GM10248 (cell line): ENCODE measurements around the gene AFG1L.

Experiments used
- CTCF ChIA-PET: fragments of 300-600 bp; sonication (Branson Sonifier 250); formaldehyde crosslinking; extraction: SDS; loops from one replicate; lab custom pipeline; 2021; ENCODE audit warnings: antibody characterized with exemption; lab: Yijun Ruan, JAX
- POLR2A ChIA-PET: fragments of 350-650 bp; sonication (Branson Sonifier 250); formaldehyde crosslinking; extraction: SDS; loops from one replicate; lab custom pipeline; 2020; ENCODE audit warnings: antibody characterized with exemption; lab: Yijun Ruan, JAX
- DNase-seq: peaks from one replicate; pipeline ENCODE4 v3.0.0; 2012; ENCODE audit errors: extremely low spot score
- CTCF ChIP-seq: IDR thresholded peaks from 2 replicates; pipeline ENCODE4 v1.5.1; 2012; ENCODE audit warnings: mild to moderate bottlenecking, low read depth; ENCODE audit errors: extremely low read depth, missing control alignments, control extremely low read depth

AFG1L gene

GRCh38 chr6:108546079-108547049, 251.5 kb downstream of the AFG1L start:
- no peak for DNase-seq
- CTCF ChIA-PET, result interaction anchor here (0.9 to 4.7 kb wide), 9 partner anchors 7 to 526 kb away, joined by 3 to 37 read pairs (median 4); no protein-coding TSS in a partner anchor

GRCh38 chr6:108549241-108549640, 254.4 kb downstream of the AFG1L start:
- CTCF ChIA-PET, result no interaction called here
- POLR2A ChIA-PET, result no interaction called here
- no peak for TF ChIP-seq CTCF
- no peak for DNase-seq

More at GRCh38 chr6:108546079-108547049, 251.5 kb downstream of the AFG1L start:
- no peak for TF ChIP-seq CTCF
- POLR2A ChIA-PET, result no interaction called here

- POLR2A ChIA-PET, result no interaction called here
- TF ChIP-seq CTCF, result no peak
- no peak for DNase-seq
- CTCF ChIA-PET, result no interaction called here
Measured at GRCh38 chr6:108549741-108550140, 254.9 kb downstream of the AFG1L start.

- TF ChIP-seq CTCF, result no peak
- CTCF ChIA-PET, result interaction anchor here (4.6 kb wide), 1 partner anchor 9 kb away, joined by 30 read pairs; no protein-coding TSS in a partner anchor
Measured at GRCh38 chr6:108550256-108550655, 255.4 kb downstream of the AFG1L start.

GRCh38 chr6:108555399-108556052, 260.7 kb downstream of the AFG1L start:
- POLR2A ChIA-PET, result no interaction called here
- CTCF ChIA-PET, result interaction anchor here (1.0 to 3.7 kb wide), 3 partner anchors 14 to 517 kb away, joined by 3 to 21 read pairs (median 5); no protein-coding TSS in a partner anchor
- TF ChIP-seq CTCF, result no peak
- no peak for DNase-seq

More at GRCh38 chr6:108550256-108550655, 255.4 kb downstream of the AFG1L start:
- POLR2A ChIA-PET, result no interaction called here
- no peak for DNase-seq

- DNase-seq, result no peak
- TF ChIP-seq CTCF, result no peak
- POLR2A ChIA-PET, result no interaction called here
- CTCF ChIA-PET, result interaction anchor here (1.6 to 3.7 kb wide), 3 partner anchors 10 to 517 kb away, joined by 4 to 21 read pairs (median 5); no protein-coding TSS in a partner anchor
Measured at GRCh38 chr6:108556250-108556649, 261.4 kb downstream of the AFG1L start.
